GM23248 (cell line): Measurements from ENCODE around the gene KLHL14. TPM values are rescaled to one million over a fixed set of nuclear protein-coding genes. Genes with fewer than 3 reads are reported as not detected.

Source experiments
- DNase-seq: peaks from one replicate; pipeline ENCODE4 v3.0.0-alpha.2; 2015
- H2AFZ ChIP-seq: fragments of 200-600 bp; sonication (generic); 2 replicates; pipeline ENCODE4 v1.6.1; 2016; ENCODE audit warnings: antibody characterized with exemption
- H3F3A ChIP-seq: fragments of 200-600 bp; sonication (generic); 2 replicates; pipeline ENCODE4 v1.6.1; 2016; ENCODE audit warnings: mild to moderate bottlenecking, antibody characterized with exemption, mixed run types; ENCODE audit not compliant: insufficient read depth
- H3K27ac ChIP-seq: fragments of 200-600 bp; sonication (generic); 2 replicates; pipeline ENCODE4 v1.5.1; 2016; ENCODE audit warnings: mild to moderate bottlenecking
- H3K27me3 ChIP-seq: fragments of 200-600 bp; sonication (generic); replicated peaks from 2 replicates; pipeline ENCODE4 v1.6.1; 2016; ENCODE audit warnings: mild to moderate bottlenecking; ENCODE audit not compliant: insufficient read depth
- H3K36me3 ChIP-seq: fragments of 200-600 bp; sonication (generic); 2 replicates; pipeline ENCODE4 v1.6.1; 2016; ENCODE audit warnings: low read depth, mild to moderate bottlenecking
- H3K4me1 ChIP-seq: fragments of 200-600 bp; sonication (generic); 2 replicates; pipeline ENCODE4 v1.6.1; 2016; ENCODE audit warnings: mild to moderate bottlenecking; ENCODE audit not compliant: insufficient read depth
- H3K4me2 ChIP-seq: fragments of 200-600 bp; sonication (generic); one replicate; pipeline ENCODE4 v1.6.1; 2016; ENCODE audit warnings: mild to moderate bottlenecking; ENCODE audit not compliant: unreplicated experiment
- H3K4me3 ChIP-seq: fragments of 200-600 bp; sonication (generic); 2 replicates; pipeline ENCODE4 v1.5.1; 2016; ENCODE audit warnings: mild to moderate bottlenecking
- H3K79me2 ChIP-seq: fragments of 200-600 bp; sonication (generic); 2 replicates; pipeline ENCODE4 v1.6.1; 2016; ENCODE audit warnings: mild to moderate bottlenecking; ENCODE audit not compliant: insufficient read depth
- H3K9ac ChIP-seq: fragments of 200-600 bp; sonication (generic); 2 replicates; pipeline ENCODE4 v1.6.1; 2016; ENCODE audit warnings: mild to moderate bottlenecking
- H3K9me2 ChIP-seq: fragments of 200-600 bp; sonication (generic); 2 replicates; pipeline ENCODE4 v1.6.1; 2016; ENCODE audit warnings: mixed run types, mild to moderate bottlenecking, moderate library complexity; ENCODE audit not compliant: insufficient read depth
- H3K9me3 ChIP-seq: fragments of 200-600 bp; sonication (generic); one replicate; pipeline ENCODE4 v1.6.1; 2017; ENCODE audit warnings: low read depth
- H4K20me1 ChIP-seq: fragments of 200-600 bp; sonication (generic); 2 replicates; pipeline ENCODE4 v1.6.0; 2016; ENCODE audit not compliant: insufficient read depth
- EZH2 ChIP-seq: fragments of 200-600 bp; sonication (generic); IDR thresholded peaks from 2 replicates; pipeline ENCODE4 v1.6.1; 2018; ENCODE audit warnings: antibody characterized with exemption, mild to moderate bottlenecking; ENCODE audit not compliant: insufficient read depth, poor library complexity, severe bottlenecking
- EZH2phosphoT487 ChIP-seq: fragments of 200-600 bp; sonication (generic); IDR thresholded peaks from 2 replicates; pipeline ENCODE4 v1.6.1; 2018; ENCODE audit warnings: antibody characterized with exemption, moderate library complexity, mild to moderate bottlenecking, low read depth; ENCODE audit not compliant: insufficient read depth
- WGBS, 2 experiments: methylation state at CpG; one replicate each; pipeline ENCODE4 v1.1.6; 2015 to 2017; ENCODE audit warnings: low lambda C conversion rate in 2 of 2, low coverage in 1 of 2; ENCODE audit errors: missing lambda C conversion rate in 2 of 2; 5-methylcytosine and 5-hydroxymethylcytosine counted together
- in situ Hi-C: fragments of 300-500 bp; cut with MboI; formaldehyde crosslinking; loops from 2 replicates; pipeline ENCODE4 v1.15.0; 2020
- polyA plus RNA-seq: library from polyadenylated mRNA; unstranded; fragments of >200 nt; fragmentation: Nextera tagmentation; extraction: Ambion mirVana; gene quantifications from 2 replicates; pipeline ENCODE4 v1.2.1, GENCODE V29; 2016
- total RNA-seq: library from RNA; depleted of rRNA; stranded (reverse); fragments of >200 nt; shearing (Covaris generic); gene quantifications from 2 replicates; pipeline ENCODE4 v1.2.3, GENCODE V29; 2014

The KLHL14 gene
- total and polyA plus RNA-seq, 2 experiments from 2014 or later, result not detected

- H3K36me3 ChIP-seq, result no peaks in the 10 kb centered on the region
- H3K79me2 ChIP-seq, result no peaks in the 10 kb centered on the region
- no peak overlapping the region for H3K27ac ChIP-seq
- no peak overlapping the region for H3K4me2 ChIP-seq
- H2AFZ ChIP-seq, result no peak overlapping the region
- H3K27me3 ChIP-seq, result no peaks in the 10 kb centered on the region
- no peak for DNase-seq
- H3K9me2 ChIP-seq, result no peaks in the 10 kb centered on the region
- no peaks in the 10 kb centered on the region for H3K4me1 ChIP-seq
- no peaks in the 10 kb centered on the region for H3F3A ChIP-seq
- H3K9me3 ChIP-seq, result no peaks in the 10 kb centered on the region
- 43 to 50% methylated on average over 4 of the region's 4 CpGs for WGBS, 2 experiments
- no peak overlapping the region for H3K4me3 ChIP-seq
- H4K20me1 ChIP-seq, result no peaks in the 10 kb centered on the region
- H3K9ac ChIP-seq, result no peak overlapping the region
- in situ Hi-C loops, result no loop called here
- TF ChIP-seq EZH2 (no peak), EZH2phosphoT487 (no peak)
Measured at GRCh38 chr18:32683044-32683443, 89.8 kb downstream of the KLHL14 start.

DNA sequence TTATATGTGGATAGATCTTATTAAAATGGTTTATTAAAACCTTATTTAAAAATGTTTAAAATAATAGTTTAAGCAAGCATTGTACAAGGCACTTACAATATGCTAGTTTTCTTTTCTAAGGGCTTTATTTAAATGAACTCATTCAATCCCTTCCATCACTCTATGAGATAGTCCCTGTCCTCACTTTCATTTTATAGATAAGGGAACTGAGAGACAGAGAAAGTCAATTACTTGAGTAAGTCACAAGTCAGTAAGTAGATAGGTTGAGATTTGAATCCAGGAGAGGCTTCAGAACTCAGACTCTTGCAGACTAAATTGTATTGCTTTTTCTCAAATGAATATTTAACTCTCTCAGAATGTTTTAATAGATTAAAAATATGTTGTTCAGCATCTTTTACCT is 95.2 kb downstream of the KLHL14 start:
- peaks cover 11% of the 10 kb centered on the region; the same call in 1 of the 2 replicates for H3K27me3 ChIP-seq
- H3K9me3 ChIP-seq, result no peaks in the 10 kb centered on the region
- no peaks in the 10 kb centered on the region for H3K9me2 ChIP-seq
- no peak overlapping the region for H3K4me3 ChIP-seq
- no peaks in the 10 kb centered on the region for H3K79me2 ChIP-seq
- H3K4me1 ChIP-seq, result no peaks in the 10 kb centered on the region
- no peak overlapping the region for H3K4me2 ChIP-seq
- H3K9ac ChIP-seq, result no peak overlapping the region
- in situ Hi-C loops, result no loop called here
- DNase-seq, result no peak
- H4K20me1 ChIP-seq, result no peaks in the 10 kb centered on the region
- H2AFZ ChIP-seq, result no peak overlapping the region
- H3F3A ChIP-seq, result no peaks in the 10 kb centered on the region
- no peak for TF ChIP-seq EZH2
- TF ChIP-seq EZH2phosphoT487, result no peak
- H3K36me3 ChIP-seq, result no peaks in the 10 kb centered on the region
- H3K27ac ChIP-seq, result no peak overlapping the region

GRCh38 chr18:32674491-32674890 is 98.3 kb downstream of the KLHL14 start:
- Histone ChIP-seq H3K4me1 (no peaks in the 10 kb centered on the region), H2AFZ (no peak overlapping the region), H3K27ac (no peak overlapping the region), H4K20me1 (no peaks in the 10 kb centered on the region), H3K9me2 (no peaks in the 10 kb centered on the region), H3K4me2 (no peak overlapping the region), H3K36me3 (no peaks in the 10 kb centered on the region), H3K27me3 (peaks cover 11% of the 10 kb centered on the region; the same call in 1 of the 2 replicates), H3K79me2 (no peaks in the 10 kb centered on the region), H3K4me3 (no peak overlapping the region), H3K9ac (no peak overlapping the region), H3F3A (no peaks in the 10 kb centered on the region), H3K9me3 (no peaks in the 10 kb centered on the region)
- in situ Hi-C loops, result no loop called here
- 4 to 16% methylated on average over 2 of the region's 2 CpGs for WGBS, 2 experiments
- TF ChIP-seq EZH2phosphoT487, result no peak
- no peak for TF ChIP-seq EZH2
- peak; percentile 19 for DNase-seq

DNA sequence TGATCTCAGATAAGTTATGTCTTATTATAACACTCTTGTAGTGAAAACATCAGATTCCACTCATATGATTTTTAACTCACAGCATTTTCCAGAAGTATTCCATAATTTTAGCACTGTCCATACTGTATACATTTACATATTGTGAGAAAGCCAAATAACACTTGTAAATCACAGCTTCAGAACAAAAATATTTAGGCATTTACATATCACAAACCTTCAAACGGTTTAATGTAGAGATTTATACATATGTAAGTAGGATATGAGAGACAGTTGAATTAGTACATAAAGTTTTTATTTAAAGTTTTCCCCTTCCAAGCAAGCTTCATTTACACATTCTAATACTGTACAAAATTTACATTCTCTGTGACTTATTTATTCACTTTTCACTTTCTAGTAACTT is 100.4 kb downstream of the KLHL14 start:
- no peak for DNase-seq
- H4K20me1 ChIP-seq, result no peaks in the 10 kb centered on the region
- 0 to 2% methylated on average over 1 of the region's 1 CpG for WGBS, 2 experiments
- H3K27ac ChIP-seq, result no peak overlapping the region
- no peaks in the 10 kb centered on the region for H3K79me2 ChIP-seq
- H3K9ac ChIP-seq, result no peak overlapping the region
- H3K4me2 ChIP-seq, result no peak overlapping the region
- no peaks in the 10 kb centered on the region for H3K9me2 ChIP-seq
- H3K4me1 ChIP-seq, result no peaks in the 10 kb centered on the region
- H2AFZ ChIP-seq, result no peak overlapping the region
- peaks cover 6% of the 10 kb centered on the region; the same call in 1 of the 2 replicates for H3K27me3 ChIP-seq
- H3F3A ChIP-seq, result no peaks in the 10 kb centered on the region
- no peaks in the 10 kb centered on the region for H3K9me3 ChIP-seq
- H3K4me3 ChIP-seq, result no peak overlapping the region
- H3K36me3 ChIP-seq, result no peaks in the 10 kb centered on the region
- TF ChIP-seq EZH2, result no peak
- TF ChIP-seq EZH2phosphoT487, result no peak
- in situ Hi-C loops, result no loop called here

DNA sequence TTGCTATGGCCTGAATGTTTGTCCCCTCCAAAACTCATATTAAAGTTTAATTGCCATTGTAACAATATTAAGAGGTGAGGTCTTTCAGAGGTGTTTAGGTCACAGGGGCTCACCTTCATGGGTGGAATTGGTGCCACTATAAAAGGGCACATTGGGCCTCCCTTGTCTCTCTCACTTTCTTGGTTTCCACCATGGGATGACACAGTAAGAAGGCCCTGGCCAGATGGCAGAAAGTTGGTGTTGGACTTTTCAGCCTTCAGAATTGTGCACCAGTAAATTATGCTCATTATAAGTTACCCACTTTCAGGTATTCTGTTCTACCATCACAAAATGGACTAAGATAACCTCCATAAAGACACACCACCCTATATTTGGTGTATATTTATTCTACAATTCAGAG is 102.1 kb downstream of the KLHL14 start:
- H3F3A ChIP-seq, result no peaks in the 10 kb centered on the region
- in situ Hi-C loops, result no loop called here
- no peak overlapping the region for H3K9ac ChIP-seq
- no peak overlapping the region for H3K27ac ChIP-seq
- no peaks in the 10 kb centered on the region for H3K9me2 ChIP-seq
- H4K20me1 ChIP-seq, result no peaks in the 10 kb centered on the region
- no peak for TF ChIP-seq EZH2
- TF ChIP-seq EZH2phosphoT487, result no peak
- no peak for DNase-seq
- H3K9me3 ChIP-seq, result no peaks in the 10 kb centered on the region
- no peaks in the 10 kb centered on the region for H3K36me3 ChIP-seq
- no peak overlapping the region for H3K4me2 ChIP-seq
- no peak overlapping the region for H3K4me3 ChIP-seq
- no peaks in the 10 kb centered on the region for H3K79me2 ChIP-seq
- H2AFZ ChIP-seq, result no peak overlapping the region
- H3K27me3 ChIP-seq, result peaks cover 4% of the 10 kb centered on the region; the same call in 1 of the 2 replicates
- H3K4me1 ChIP-seq, result no peaks in the 10 kb centered on the region
